HG02981 (cell line): ENCODE results near the gene PHRF1.

Experiments
- ATAC-seq: cut with Tn5 transposase; IDR thresholded peaks from one replicate; pipeline ENCODE4 v1.9.1; 2021; ENCODE audit warnings: mild to moderate bottlenecking, moderate library complexity; ENCODE audit not compliant: unreplicated experiment

Gene PHRF1

GRCh38 chr11:538431-539051, 37.7 kb upstream of the PHRF1 start:
- ATAC-seq = no peak

- no peak for ATAC-seq
Measured at GRCh38 chr11:539971-540481, 36.2 kb upstream of the PHRF1 start.

GRCh38 chr11:540583-541432, 35.5 kb upstream of the PHRF1 start:
- ATAC-seq = no peak

GRCh38 chr11:541433-541885, 34.8 kb upstream of the PHRF1 start:
- ATAC-seq = no peak

- ATAC-seq = no peak
Measured at GRCh38 chr11:544817-545166, 31.5 kb upstream of the PHRF1 start.

GRCh38 chr11:545171-545570, 31.1 kb upstream of the PHRF1 start:
- ATAC-seq = no peak

GRCh38 chr11:548700-549603, 27.3 kb upstream of the PHRF1 start:
- no peak for ATAC-seq

GRCh38 chr11:550021-550745, 26.1 kb upstream of the PHRF1 start:
- no peak for ATAC-seq

- no peak for ATAC-seq
Measured at GRCh38 chr11:550746-551085, 25.6 kb upstream of the PHRF1 start.

- ATAC-seq = no peak
Measured at GRCh38 chr11:551131-551530, 25.1 kb upstream of the PHRF1 start.

- no peak for ATAC-seq
Measured at GRCh38 chr11:551596-551995, 24.7 kb upstream of the PHRF1 start.

GRCh38 chr11:553083-553987, 22.9 kb upstream of the PHRF1 start:
- ATAC-seq = no peak

GRCh38 chr11:553988-554340, 22.3 kb upstream of the PHRF1 start:
- ATAC-seq = no peak

- peak; percentile 69 for ATAC-seq
Measured at GRCh38 chr11:554428-555226, 21.6 kb upstream of the PHRF1 start.

GRCh38 chr11:555227-555779, 21.0 kb upstream of the PHRF1 start:
- ATAC-seq = no peak

GRCh38 chr11:555780-556661, 20.2 kb upstream of the PHRF1 start:
- no peak for ATAC-seq

GRCh38 chr11:556662-557256, 19.5 kb upstream of the PHRF1 start:
- no peak for ATAC-seq
